ENCODE measurements around the gene DTX2. TPM values are rescaled to one million over a fixed set of nuclear protein-coding genes. Genes with fewer than 3 reads are reported as not detected.
"Not testable (repeated sequence)": the region's sequence is repeated elsewhere in the genome, so short reads cannot be mapped to it uniquely, and the experiment has no call there.

The DTX2 gene
- total RNA-seq, 4 donors from 2014 or later = 26.8 to 49.2 (median 33.7) TPM

DNA sequence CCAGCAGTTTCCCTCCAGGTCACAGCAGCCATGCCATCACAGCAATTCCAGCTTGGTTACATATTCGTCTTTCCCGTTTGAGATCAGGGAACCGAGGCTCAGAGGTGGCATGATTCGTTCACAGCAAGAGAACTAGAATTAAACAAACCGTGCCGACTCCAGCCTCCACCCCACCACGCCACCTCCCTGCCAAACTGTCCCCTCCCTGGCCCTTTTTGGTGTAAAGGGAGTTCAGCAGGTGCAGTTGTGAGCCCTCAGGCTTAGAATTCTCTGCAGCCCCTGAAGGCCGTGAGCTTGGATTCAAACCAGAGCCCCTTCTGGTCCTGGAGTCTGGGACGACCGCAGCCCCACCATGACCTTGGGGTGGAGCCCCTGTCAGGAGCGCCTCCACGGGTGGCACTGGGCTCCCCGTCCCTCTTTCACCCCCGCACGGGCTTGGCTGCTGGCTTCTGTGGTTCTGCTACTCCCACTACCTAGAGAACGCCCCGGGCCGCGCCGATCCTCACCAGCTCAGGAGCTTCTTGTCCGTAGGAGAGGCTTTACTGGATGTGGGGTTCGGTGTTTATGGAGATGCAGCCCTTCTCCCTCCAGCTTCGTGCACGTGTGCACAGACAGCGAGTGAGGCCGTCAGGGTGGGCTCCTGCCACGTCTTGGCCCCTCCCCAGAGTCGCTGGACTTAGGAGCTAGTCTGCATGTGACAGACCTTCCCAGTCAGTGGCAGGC lies 37.9 kb downstream of the DTX2 start:
- H3K4me1 ChIP-seq; DNase-seq (ENCODE audit: low spot score in 2 of 2); H3K27me3 ChIP-seq; H3K27ac ChIP-seq; H3K4me3 ChIP-seq; H3K9me3 ChIP-seq: not testable (repeated sequence)
- peaks cover 0 to 20% (median 5%) of the 10 kb centered on the region in 3 donors for H3K36me3 ChIP-seq
- 72 to 92% methylated on average over 10 to 11 of the region's 28 CpGs for WGBS, 2 donors

DNA sequence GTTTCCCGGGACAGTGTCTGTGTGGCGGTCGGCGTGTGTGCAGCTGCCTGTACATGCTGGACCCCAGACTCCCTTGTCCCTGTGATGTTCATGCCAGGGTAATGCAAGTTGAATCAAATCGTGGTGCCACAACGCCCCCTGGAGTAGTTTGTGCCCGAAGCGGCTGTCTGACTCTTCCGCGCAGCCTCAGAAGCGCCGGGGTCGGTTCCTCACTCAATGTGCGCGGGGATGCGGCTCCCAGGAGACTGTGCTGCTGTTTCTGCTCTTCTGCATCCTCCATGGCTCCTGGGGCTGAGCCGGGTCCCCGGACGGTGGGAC lies 38.4 kb downstream of the DTX2 start:
- not testable (repeated sequence) for DNase-seq (ENCODE audit: low spot score in 2 of 2); H3K27ac ChIP-seq; H3K9me3 ChIP-seq; H3K4me1 ChIP-seq; H3K27me3 ChIP-seq; H3K4me3 ChIP-seq
- WGBS, 2 donors = no CpG with 5 or more reads among the region's 19 CpGs
- H3K36me3 ChIP-seq = peaks cover 0 to 25% (median 5%) of the 10 kb centered on the region in 3 donors

DNA sequence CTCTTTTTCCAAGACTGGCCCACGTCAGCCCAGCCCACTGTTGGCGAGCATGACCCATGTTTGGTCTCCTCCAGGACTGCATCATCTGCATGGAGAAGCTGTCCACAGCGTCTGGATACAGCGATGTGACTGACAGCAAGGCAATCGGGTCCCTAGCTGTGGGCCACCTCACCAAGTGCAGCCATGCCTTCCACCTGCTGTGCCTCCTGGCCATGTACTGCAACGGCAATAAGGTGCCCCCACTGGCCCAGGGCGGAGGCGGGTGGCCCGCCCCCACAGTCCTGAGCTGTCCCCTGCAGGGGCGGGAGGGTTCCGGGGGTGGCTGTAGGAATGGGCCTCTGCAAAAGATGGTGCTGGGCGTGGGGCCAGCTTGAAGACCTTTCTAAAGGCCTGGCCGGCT lies 40.7 kb downstream of the DTX2 start:
- H3K4me3 ChIP-seq; H3K4me1 ChIP-seq; H3K27me3 ChIP-seq; H3K9me3 ChIP-seq; DNase-seq (ENCODE audit: low spot score in 2 of 2); H3K27ac ChIP-seq: not testable (repeated sequence)
- peaks cover 0 to 47% (median 12%) of the 10 kb centered on the region in 3 donors for H3K36me3 ChIP-seq
- WGBS, 2 donors = 71 to 77% methylated on average over 11 to 13 of the region's 13 CpGs

DNA sequence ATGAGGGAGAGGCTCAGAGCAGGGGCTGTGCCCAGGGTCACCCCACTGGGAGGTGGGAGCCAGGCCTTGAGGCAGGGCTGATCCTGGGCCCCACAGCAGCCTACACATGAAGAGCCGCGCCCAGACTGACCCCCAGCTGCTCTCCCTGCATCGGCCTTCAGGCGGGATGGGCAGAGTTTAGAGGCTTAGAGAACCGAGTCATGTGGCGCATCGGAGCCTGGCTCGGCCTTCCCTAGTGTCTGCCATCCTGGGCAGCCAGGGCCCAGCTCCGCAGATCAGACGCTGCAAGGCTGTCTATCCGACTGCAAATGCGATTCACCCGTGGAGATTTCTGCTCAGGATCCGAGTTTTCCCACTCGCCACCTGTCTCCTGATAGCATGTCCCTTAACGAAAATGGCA lies 41.3 kb downstream of the DTX2 start:
- DNase-seq (ENCODE audit: low spot score in 2 of 2); H3K4me3 ChIP-seq; H3K4me1 ChIP-seq; H3K27me3 ChIP-seq; H3K9me3 ChIP-seq; H3K27ac ChIP-seq: not testable (repeated sequence)
- 77 to 86% methylated on average over 7 to 10 of the region's 16 CpGs for WGBS, 2 donors
- peaks cover 0 to 53% (median 12%) of the 10 kb centered on the region in 3 donors for H3K36me3 ChIP-seq

DNA sequence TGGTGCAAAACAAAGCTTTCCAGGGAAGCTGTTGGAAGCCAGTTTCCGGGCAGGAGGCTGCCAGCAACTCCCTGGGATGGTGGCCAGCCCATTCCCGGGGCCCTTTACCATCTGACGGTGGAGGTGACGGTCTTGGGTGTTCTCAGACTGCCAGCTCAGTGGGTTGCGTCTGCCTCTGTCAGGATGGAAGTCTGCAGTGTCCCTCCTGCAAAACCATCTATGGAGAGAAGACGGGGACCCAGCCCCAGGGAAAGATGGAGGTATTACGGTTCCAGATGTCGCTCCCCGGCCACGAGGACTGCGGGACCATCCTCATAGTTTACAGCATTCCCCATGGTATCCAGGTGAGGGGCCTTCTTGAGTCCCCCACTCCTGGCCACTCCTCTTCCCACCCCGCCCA lies 41.7 kb downstream of the DTX2 start:
- H3K9me3 ChIP-seq; H3K4me3 ChIP-seq; H3K4me1 ChIP-seq; H3K27me3 ChIP-seq; DNase-seq (ENCODE audit: low spot score in 2 of 2); H3K27ac ChIP-seq: not testable (repeated sequence)
- WGBS, 2 donors = 93 to 95% methylated on average over 9 to 12 of the region's 12 CpGs
- peaks cover 0 to 57% (median 12%) of the 10 kb centered on the region in 3 donors for H3K36me3 ChIP-seq

DNA sequence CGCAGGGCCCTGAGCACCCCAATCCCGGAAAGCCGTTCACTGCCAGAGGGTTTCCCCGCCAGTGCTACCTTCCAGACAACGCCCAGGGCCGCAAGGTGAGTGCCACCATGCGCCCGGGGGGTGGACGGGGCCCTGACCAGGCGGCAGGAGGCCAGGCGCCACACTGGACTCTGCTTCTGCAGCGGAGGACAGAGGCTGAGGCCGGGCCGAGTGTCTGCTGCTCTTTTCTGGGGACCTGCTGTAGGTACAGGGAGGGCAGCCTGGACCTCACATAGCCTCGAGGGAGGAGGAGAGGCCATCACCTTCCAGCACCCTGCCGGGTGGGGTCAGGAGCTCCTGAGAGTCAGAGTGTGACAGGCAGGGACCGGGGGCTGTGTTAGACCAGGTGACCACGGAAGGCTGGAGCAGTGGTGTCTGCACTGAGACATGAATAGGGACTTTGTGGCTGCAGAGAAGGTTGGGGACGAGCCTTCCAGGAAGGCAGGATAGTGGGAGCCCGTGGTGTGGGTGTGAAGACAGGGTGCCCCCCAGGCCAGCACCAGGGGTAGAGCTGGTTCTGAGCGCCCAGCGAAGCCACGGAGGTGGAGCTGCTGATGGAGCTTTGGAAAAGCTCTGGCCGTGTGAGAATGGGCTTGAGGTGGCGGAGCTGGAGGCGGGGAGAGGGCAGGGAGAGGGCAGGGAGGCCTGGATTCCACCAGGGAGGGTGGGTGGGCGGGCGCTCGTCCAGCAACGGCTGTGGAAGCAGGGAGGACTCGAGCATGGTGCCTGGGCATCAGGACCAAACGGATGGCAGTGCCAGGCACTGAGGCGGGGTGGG lies 43.0 kb downstream of the DTX2 start:
- H3K4me3 ChIP-seq; H3K27ac ChIP-seq; H3K27me3 ChIP-seq; H3K9me3 ChIP-seq; DNase-seq (ENCODE audit: low spot score in 2 of 2); H3K4me1 ChIP-seq: not testable (repeated sequence)
- 60 to 73% methylated on average over 17 of the region's 33 CpGs for WGBS, 2 donors
- H3K36me3 ChIP-seq = peaks cover 0 to 59% (median 12%) of the 10 kb centered on the region in 3 donors

DNA sequence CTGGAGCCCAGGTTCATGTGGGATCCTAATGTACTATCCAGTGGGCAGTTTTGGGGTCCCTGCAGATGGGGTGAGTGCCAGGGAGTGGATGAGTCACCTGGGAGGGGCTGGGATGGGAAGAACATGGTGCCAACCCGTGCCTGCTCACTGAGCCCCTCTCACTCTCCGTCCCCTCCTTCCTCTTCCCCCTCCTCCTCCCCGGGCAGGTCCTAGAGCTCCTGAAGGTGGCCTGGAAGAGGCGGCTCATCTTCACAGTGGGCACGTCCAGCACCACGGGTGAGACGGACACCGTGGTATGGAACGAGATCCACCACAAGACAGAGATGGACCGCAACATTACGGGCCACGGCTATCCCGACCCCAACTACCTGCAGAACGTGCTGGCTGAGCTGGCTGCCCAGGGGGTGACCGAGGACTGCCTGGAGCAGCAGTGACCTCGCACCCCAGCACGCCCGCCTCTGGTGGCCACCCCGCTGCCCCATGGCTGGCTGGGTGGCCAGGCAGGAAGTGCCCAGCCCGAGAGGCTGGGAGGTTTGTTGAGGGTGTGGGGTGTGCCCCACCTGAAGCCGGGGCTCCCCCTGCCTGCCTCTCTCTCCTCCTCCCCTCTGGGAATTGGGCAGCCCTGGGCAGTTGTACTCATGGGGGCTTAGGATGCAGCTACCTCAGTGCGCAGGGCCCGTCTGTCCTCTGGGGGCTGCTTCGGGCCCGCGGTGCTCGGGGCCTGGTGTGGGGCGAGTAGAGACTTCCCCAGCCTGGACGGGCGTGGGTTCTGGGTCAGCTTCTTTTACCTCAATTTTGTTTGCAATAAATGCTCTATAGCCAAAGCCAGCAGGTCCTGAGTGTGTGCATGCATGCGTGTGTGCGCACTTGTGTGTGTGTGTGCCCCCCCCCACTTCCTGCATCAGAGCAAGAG lies 43.9 kb downstream of the DTX2 start:
- H3K36me3 ChIP-seq = peaks cover 0 to 59% (median 12%) of the 10 kb centered on the region in 3 donors
- no peak for DNase-seq (ENCODE audit: low spot score in 2 of 2)
- TF ChIP-seq POLR2A (IDR thresholded peaks at IDR 0.05) = no peak
- no peak for TF ChIP-seq EP300 (IDR thresholded peaks at IDR 0.05)
- TF ChIP-seq, protein P1, sequence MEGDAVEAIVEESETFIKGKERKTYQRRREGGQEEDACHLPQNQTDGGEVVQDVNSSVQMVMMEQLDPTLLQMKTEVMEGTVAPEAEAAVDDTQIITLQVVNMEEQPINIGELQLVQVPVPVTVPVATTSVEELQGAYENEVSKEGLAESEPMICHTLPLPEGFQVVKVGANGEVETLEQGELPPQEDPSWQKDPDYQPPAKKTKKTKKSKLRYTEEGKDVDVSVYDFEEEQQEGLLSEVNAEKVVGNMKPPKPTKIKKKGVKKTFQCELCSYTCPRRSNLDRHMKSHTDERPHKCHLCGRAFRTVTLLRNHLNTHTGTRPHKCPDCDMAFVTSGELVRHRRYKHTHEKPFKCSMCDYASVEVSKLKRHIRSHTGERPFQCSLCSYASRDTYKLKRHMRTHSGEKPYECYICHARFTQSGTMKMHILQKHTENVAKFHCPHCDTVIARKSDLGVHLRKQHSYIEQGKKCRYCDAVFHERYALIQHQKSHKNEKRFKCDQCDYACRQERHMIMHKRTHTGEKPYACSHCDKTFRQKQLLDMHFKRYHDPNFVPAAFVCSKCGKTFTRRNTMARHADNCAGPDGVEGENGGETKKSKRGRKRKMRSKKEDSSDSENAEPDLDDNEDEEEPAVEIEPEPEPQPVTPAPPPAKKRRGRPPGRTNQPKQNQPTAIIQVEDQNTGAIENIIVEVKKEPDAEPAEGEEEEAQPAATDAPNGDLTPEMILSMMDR (IDR thresholded peaks at IDR 0.05) = no peak
- no peak overlapping the region for H3K4me3 ChIP-seq
- peaks cover 0 to 5% (median 0%) of the 10 kb centered on the region in 4 donors for H3K4me1 ChIP-seq
- 84 to 93% methylated on average over 15 to 30 of the region's 32 CpGs for WGBS, 2 donors
- no peaks in the 10 kb centered on the region for H3K9me3 ChIP-seq
- H3K27ac ChIP-seq = no peak overlapping the region
- no peaks in the 10 kb centered on the region for H3K27me3 ChIP-seq

DNA sequence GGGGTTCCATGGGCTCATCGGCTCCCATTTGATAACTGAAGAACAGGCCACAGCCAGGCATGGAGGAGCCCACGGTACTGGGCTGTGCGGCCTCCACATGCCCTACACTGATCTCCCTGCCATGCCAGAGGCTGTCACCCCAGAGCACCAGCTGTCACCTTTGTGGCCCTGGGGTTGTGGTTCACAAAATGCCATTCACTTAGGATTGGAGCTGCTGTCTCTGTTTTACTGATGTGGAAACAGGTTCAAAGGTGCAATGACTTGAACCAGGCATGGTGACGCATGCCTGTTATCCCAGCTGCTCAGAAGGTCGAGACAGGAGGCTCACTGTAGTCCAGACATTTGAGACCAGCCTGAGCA lies 44.6 kb downstream of the DTX2 start:
- H3K27me3 ChIP-seq = no peaks in the 10 kb centered on the region
- H3K36me3 ChIP-seq = peaks cover 0 to 55% (median 12%) of the 10 kb centered on the region in 3 donors
- TF ChIP-seq EP300 (IDR thresholded peaks at IDR 0.05) = no peak
- TF ChIP-seq, protein P1 (IDR thresholded peaks at IDR 0.05) = no peak
- no peak for TF ChIP-seq POLR2A (IDR thresholded peaks at IDR 0.05)

DNA sequence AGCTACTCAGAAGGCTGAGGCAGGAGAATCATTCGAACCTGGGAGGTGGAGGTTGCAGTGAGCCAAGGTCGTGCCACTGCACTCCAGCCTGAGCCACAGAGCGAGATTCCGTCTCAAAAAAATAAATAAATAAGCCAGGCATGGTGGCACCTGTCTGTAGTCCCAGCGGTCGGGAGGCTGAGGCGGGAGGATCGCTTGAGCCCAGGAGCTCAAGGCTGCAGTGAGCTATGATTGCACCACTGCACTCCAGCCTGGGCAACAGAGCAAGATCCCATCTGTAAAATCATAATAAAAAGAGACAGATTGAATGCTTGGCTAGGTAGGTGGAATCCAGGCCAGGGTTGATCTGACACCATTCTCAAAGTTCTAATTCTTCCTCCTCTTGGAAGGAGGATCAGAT lies 45.1 kb downstream of the DTX2 start:
- not testable (repeated sequence) for H3K27me3 ChIP-seq
- peaks cover 0 to 52% (median 12%) of the 10 kb centered on the region in 3 donors for H3K36me3 ChIP-seq
- WGBS, 2 donors = 87 to 97% methylated on average over 8 of the region's 8 CpGs

More for the DNA sequence above, 44.6 kb downstream of the DTX2 start:
- no peak overlapping the region for H3K27ac ChIP-seq
- no peaks in the 10 kb centered on the region for H3K9me3 ChIP-seq
- WGBS, 2 donors = 79 to 86% methylated on average over 4 to 5 of the region's 5 CpGs
- no peak overlapping the region for H3K4me3 ChIP-seq
- no peak for DNase-seq (ENCODE audit: low spot score in 2 of 2)
- peaks cover 0 to 6% (median 0%) of the 10 kb centered on the region in 4 donors for H3K4me1 ChIP-seq

More for the DNA sequence above, 45.1 kb downstream of the DTX2 start:
- H3K9me3 ChIP-seq; H3K27ac ChIP-seq; DNase-seq (ENCODE audit: low spot score in 2 of 2); H3K4me1 ChIP-seq; H3K4me3 ChIP-seq: not testable (repeated sequence)

All from tibial nerve (tissue), 4 donors.